Dermis microvascular lymphatic vessel endothelial cell (primary cell): ENCODE results near the gene IL4R. TPM values are rescaled to one million over a fixed set of nuclear protein-coding genes. Genes with fewer than 3 reads are reported as not detected.
"Not testable (repeated sequence)": the region's sequence is repeated elsewhere in the genome, so short reads cannot be mapped to it uniquely, and the experiment has no call there.

Experiments used
- DNase-seq, 2 donors: peaks; one replicate each; pipeline versions ENCODE4 v3.0.0 to v3.0.0-alpha.2; 2010; ENCODE audit warnings: low read depth in 2 of 2
- total RNA-seq: library from RNA; depleted of rRNA; stranded (reverse); fragments of >200 nt; gene quantifications from 2 replicates; pipeline ENCODE4 v1.2.1, GENCODE V29; 2014

IL4R gene
- total RNA-seq, 1 donor from 2014 or later: 14.5 TPM

DNA sequence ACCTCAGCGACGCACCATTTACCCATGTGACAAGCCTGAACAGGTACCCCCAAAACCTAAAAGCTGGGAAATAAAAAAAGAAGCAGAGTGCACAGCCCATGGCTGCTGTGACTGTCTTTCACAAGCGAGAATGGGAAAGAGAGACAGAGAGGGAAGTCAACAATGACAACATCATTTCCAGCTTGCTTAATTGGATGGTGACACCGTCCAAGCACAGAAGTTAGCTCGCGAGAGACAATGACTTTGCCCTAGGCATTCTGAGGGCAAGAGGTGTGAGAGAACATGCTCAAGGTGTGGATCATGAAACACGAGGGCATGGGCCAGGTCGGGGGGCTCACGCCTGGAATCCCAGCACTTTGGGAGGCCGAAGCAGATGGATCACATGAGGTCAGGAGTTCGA, 25.9 kb upstream of the IL4R start:
- DNase-seq: no peak

GRCh38 chr16:27288313-27288712, 25.5 kb upstream of the IL4R start:
- not testable (repeated sequence) for DNase-seq

GRCh38 chr16:27289669-27290068, 24.1 kb upstream of the IL4R start:
- DNase-seq: no peak

DNA sequence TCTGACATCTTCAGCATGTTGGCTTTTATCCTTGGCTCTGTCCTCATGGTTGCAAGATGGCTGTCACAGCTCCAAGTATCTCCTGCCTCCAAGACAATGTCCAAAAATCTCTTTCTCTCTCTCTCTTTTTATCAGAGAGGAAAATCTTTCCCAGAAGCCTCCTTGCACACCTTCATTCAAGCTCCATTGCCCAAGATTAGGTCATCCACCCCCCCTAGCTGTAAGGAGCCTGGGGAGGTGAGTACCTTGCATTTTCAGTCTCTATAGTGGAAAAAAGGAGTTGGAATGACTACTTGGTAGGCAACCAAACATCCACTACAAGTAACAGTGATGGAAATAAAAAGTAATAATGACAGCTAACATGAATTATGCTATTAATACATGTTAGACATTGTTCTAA, 23.2 kb upstream of the IL4R start:
- no peak for DNase-seq

DNA sequence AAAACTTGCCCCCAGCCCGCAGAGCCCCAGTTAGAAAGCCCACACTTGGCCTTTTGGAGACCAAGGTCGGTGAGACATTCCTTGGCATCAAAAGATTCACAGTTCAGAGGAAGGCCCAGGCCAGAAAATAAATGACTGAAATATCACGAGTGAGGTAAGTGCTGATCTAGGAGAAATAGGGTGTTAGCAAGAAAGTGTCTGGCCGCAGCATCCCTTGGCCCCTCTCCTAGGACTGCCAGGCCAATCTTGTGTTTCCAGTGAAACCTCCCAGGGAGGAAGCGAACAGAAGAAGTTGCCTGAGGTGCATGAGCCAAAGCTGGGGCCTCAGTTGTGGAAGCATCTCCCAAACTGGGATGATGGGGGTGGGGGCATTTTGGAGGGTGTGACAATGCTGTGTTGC, 22.7 kb upstream of the IL4R start:
- DNase-seq: no peak

DNA sequence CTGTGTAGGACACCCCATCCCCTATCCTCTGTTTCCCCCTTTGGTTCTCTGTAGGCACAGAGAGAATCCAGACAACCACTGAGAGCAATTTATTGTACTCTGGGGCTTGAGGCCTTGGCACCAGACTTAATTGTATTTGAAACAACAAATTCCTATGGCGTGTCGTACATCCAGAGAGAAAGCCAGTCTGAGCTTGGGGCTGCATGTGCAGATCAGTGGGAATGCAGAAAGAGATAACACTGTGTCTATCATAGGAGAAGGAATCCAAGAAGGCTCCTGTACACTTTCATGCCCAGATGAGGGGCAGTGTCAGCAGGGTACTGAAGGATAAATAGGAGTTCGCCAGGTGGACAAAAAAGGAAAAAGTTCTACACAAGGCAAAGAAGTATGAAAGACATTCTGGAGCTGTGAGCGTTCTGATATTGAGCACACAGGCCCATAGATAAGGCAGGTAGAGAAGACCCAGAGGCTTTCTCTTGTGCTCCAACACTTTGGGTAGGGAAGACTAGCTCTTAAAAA, 22.0 kb upstream of the IL4R start:
- DNase-seq: no peak

GRCh38 chr16:27293343-27293742, 20.4 kb upstream of the IL4R start:
- DNase-seq: no peak

- DNase-seq: no peak
Measured at GRCh38 chr16:27298132-27298531, 15.6 kb upstream of the IL4R start.

DNA sequence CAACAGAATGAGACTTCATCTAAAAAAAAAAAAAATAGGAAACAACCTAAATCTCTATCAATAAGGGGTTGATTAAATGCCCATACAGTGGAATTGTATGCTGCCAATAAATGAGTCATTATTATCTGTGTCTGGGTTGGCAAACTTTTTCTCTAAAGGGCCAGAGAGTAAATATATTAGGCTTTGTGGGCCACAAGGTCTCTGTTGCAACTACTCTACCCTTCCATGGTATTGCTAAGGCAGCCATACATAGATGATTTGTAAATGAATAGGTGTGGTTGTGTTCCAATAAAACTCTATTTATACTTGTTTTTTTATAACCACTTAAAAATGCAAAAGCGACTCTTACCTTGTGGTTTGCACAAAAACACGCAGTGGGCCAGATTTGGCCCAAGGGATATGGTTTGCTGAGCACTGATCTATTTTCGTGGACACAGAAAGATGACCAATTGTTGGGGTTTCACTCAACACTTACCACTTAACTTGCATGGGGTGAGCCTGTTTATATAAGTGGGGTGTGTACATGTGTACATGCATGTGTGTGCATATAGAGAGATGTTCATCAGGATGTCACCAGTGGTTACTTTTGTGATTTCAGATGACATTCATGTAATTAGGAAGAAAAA, 12.4 kb upstream of the IL4R start:
- no peak for DNase-seq

DNA sequence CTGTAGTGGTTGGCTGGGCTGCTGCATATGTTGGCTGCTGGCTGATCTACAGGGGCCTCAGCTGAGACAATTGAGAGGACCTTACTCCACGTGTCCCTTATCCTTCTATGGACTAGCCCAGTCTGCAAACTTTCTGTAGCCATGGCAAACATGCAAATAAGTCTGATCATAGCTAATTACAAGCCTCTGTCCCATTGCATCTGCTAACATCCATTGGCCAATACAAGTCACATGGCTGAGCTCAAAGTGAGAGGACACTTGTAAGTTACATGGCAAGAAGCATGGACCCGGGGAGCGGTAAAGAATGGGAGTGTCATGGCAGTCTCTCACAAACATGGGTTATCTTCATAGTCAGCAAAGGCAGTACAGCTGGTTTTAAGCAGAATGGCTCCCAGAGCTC, 11.6 kb upstream of the IL4R start:
- DNase-seq: no peak

GRCh38 chr16:27303256-27304100, 10.3 kb upstream of the IL4R start:
- DNase-seq: no peak

- peak in 1 of 2 donors; percentile 53 for DNase-seq
Measured at GRCh38 chr16:27304102-27304501, 9.7 kb upstream of the IL4R start.

GRCh38 chr16:27304881-27305745, 8.7 kb upstream of the IL4R start:
- peak in 1 of 2 donors; percentile 27 for DNase-seq

DNA sequence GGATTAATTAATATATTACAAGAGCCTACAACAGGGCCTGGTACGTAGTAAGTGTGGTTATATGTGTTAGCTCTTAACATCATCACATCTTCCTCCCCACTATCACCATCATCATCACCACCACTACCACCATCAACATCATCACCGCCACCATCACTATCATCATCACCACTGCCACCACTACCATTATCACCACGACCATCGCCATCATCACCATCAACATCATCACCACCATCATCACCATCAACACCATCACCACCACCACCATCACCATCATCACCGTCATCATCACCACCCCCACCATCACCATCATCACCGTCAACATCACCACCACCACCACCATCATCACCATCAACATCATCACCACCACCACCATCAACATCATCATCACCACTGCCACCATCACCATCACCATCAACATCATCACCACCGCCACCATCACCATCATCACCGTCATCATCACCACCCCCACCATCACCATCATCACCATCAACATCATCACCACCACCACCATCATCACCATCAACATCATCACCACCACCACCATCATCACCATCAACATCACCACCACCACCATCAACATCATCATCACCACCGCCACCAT, 7.8 kb upstream of the IL4R start:
- no peak for DNase-seq

- DNase-seq: no peak
Measured at GRCh38 chr16:27308792-27309191, 5.0 kb upstream of the IL4R start.

- no peak for DNase-seq
Measured at GRCh38 chr16:27310576-27311447, 3.0 kb upstream of the IL4R start.

- peak in 1 of 2 donors; percentile 26 for DNase-seq
Measured at GRCh38 chr16:27311448-27311830, 2.3 kb upstream of the IL4R start.

- DNase-seq: no peak
Measured at GRCh38 chr16:27311897-27312303, 1.9 kb upstream of the IL4R start.

DNA sequence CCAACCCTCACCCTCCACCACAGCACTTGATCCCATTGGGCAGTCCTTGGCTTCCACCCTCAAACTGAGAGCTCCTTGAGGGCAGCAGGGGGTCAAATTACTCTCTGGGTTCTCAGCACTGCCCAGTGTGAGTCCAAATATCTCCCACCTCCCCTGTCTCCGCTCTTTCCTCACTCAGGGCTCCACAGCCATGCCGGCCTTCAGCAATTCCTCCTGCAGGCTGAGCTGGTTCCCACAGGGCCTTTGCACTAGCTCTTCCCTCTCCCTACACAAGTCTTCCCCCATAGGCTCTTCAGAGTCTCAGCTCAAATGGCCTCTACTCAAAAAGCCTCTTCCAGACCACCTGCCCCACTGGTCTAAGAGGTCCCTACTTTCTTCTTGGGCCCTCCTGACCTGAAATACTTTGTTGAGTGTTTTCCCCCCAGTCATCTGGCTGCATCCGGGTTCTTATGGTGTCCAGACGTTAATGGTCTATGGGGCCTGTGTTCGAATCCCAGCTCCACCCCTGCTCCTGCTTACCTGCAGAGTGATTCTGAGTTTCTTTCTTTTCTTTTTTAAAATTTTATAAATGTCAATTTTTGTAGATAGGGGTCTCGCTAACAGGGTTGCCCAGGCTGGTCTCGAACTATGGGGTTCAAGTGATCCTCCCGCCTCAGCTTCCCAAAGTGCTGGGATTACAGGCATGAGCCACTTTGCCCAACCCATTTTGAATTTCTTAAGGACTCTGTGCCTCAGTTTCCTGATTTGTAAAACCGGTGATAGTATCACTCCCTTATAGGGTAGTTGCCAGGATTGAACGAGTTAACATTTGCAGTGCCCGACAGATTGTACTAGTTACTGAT, 973 bp upstream of the IL4R start:
- no peak for DNase-seq
